ENCODE data around the gene CRYGS.
"Not testable (repeated sequence)": the region's sequence is repeated elsewhere in the genome, so short reads cannot be mapped to it uniquely, and the experiment has no call there.

The CRYGS gene

DNA sequence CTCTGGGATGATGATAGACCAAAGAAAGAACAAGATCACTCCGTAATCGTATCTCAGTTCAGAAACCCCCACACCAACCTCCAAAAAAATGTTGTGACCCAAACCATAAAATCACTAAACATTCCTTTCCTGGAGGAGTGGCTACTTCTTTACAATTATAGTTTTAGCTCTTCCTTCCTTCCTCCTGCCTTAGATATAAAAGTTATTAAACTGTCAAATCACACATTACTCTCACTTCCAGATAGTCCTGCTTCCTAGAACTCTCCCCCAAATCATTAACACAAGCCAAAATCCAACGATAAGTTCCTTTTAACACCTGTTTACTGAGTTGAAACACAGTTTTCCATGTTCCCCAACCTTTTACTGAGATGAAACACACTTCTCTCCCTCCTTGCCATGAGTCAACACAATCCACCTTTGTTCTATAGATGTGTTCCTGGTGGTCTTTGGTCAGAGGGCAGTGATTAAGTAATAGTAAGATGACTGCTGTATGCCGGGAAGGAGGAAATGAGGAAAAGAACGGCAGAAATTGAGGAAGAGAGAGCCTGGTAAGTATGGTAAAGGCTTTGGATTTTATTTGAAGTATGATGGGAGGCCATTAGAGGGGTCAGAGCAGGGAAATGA is 8.3 kb upstream of the CRYGS start:
- no peak for DNase-seq (ENCODE audit: low read depth, low spot score)

DNA sequence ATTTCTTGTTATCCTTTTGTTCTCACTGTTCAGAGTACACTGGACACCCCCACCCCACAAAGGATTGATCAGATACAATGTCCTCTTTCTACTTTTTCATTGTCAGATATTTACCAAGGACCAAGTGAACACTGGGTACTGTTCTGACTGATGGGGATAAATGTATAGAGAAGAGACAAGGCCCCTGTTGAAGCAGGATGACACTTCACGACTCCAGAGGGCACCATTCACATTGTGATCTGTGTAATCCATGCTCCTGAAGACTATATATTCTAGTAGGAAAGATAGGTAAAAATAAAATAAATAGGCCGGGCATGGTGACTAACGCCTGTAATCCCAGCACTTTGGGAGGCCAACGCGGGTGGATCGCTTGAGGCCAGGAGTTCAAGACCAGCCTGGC is 7.2 kb upstream of the CRYGS start:
- DNase-seq (ENCODE audit: low read depth, low spot score), result no peak

DNA sequence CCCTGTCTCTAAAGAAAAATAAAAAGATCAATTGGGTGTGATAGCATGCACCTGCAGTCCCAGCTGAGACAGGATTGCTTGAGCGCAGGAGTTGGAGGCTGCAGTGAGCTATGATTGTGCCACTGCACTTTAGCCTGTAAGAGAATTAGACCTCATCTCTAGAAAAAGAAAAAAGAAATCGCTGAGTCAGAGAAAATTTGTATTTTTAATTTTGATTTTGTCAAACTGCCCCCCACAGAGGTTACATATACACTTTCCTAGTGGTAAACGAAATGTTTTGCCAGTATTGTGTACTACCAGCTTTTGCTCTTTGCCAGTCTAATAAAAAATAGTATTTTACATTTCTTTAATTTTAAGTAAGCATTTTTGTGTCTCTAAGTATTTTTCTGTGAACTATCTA is 5.3 kb upstream of the CRYGS start:
- no peak for DNase-seq (ENCODE audit: low read depth, low spot score)

DNA sequence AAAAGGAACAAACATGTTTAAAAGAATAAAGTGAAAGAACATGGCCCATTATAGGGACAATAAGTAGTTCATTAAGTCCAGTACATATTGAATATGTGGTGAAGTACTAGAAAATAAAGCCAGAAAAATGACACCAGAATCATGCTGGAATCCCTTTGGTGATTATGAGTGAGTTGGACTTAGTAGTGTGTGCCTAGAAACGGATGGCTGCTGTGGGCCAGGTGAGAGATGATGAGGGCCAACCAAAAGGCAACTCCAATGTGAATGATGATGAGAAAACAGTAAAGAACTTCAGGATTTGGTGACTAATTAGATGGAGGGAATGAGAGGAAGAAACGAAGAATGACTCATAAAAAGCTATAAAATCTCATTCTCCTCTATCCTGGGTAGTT is 3.3 kb downstream of the CRYGS start:
- DNase-seq (ENCODE audit: low read depth, low spot score), result no peak

DNA sequence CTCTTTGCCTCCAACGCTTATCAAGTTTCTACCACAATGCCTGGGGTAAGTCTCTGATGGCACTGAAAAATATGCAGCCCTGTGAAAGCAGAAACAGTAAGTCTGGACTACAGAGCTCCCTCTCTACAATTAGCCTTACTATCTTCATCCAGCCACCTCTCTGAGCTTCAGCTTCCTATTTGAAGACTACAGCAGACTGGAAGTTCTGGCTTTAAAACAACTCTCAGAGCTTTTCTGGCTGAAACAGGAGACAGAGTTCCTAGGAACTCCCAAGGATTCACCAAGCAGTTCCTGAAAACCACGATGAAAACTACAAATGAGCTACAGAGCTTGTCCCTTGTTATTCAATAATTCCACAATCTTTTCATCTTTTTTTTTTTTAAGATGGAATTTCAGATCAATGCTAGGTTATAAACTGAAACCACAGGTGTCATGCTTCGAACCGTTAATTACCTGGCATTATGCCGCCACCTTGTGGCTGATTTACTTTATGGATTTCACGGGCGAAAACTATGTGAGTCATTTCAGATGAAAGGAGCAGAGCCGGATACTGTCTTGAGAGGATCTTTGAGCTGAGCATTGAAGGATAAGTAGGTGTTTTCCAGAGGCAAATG is 3.9 kb downstream of the CRYGS start:
- peak; percentile 80 for DNase-seq (ENCODE audit: low read depth, low spot score)

DNA sequence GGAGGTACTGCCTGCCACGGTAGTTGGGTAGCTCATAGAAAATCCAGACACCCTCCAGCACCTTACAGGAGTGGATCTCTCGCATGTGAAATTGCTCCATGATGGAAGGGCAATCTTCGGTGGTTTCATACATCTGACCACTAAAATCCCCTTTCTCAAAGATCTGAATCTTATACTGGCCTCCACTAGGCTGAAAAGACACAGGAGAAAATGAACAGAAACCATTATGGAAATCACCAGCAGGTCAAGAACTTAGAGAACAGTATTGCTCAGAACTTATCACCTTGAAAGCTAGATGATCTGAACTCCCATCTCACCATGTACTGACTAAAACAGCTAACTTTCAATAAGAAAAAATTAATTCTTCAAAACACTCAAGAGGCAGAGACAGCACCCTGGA is 5.4 kb downstream of the CRYGS start:
- no peak for DNase-seq (ENCODE audit: low read depth, low spot score)

DNA sequence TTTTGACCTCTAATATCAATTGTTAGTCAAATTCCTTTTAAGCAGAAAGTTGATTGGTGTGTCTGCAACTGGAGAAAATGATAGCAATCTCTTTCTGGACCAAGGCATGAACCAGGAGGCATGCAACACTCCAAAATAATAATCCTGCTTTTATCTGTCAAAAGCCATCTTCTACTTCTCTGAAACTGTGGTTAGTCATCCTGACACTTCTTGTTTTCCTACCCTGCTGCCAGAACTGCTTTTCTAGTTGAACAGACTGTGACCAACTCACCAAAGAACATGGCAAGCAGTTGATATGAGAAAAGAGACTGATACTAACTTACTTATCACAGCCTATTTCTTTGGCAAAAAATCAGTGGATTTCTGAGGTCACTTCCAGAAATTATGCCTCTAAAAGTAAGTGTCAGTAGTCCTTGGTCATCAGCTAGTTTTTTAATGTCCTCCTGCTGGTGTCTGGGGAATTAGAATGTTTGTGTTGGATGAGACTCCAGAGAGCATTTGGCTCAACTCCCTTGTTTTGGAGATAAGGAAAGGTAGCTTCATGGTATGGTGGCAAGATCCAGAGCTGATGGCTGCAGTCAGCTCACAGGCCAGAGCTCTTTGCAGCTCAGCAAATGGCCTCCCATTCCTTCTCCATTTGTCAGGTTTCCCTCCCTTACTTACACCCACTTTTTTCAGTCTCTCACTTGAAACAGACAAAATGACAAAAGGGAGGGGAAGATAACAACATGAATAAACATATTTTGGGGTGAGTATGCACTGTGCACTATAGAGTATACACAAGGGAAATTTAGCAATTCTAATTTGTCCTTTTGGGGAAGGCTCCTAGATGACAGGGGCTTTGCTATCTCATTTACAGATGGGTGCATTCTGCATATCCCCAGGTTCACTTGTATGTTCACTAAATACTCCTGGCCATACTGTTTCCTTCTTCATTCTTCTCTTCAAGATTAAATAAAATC is 7.0 kb downstream of the CRYGS start:
- DNase-seq (ENCODE audit: low read depth, low spot score), result no peak

DNA sequence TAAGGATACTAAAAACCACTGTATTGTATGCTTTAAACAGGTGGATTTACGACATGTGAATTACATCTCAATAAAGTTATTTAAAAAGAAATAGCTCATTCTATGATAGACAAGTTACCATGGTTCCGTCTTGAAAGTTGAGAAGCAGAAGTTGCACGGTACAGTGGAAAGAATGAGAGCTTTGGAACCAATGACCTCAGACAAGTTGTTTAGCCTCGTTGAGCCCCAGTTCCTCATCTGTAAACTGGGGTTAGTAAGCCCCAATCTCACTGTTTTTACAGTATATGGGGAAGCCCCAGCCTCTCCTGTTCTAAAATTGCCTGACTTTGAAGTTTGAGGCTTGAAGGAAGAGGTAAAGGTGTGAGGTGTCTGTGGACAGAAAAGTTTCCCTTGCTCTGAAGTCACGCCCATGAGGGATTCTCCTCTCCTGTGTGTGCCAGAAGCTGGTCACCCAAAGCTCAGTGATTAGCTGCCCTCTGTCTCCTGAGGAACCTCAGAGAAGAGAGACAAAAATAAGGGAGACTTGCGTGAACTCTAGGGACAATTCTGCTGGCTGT is 10.0 kb downstream of the CRYGS start:
- DNase-seq (ENCODE audit: low read depth, low spot score), result peak; percentile 6

DNA sequence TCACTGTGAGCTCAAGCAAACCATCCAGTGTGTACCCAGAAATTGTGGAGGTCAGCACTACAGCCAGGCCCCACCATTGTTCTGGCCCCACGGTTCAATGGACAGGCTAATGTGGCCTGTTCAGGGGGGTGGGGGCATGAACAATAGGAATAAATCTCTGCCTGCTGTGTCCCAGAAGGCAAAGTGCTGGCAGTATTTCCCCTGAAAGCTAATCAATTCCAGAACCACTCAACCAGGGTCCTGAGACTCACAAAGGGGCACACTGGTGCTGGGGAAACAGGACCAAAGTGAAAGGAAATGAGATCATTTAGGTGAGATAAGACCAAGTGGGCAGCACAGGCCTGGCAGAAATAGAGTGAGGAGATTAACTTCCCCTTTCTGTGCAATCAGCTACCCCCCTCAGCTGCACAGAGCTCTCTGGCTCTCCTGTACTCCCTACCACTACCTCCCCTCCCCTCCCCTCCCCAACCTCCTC is 11.5 kb downstream of the CRYGS start:
- no peak for DNase-seq (ENCODE audit: low read depth, low spot score)

DNA sequence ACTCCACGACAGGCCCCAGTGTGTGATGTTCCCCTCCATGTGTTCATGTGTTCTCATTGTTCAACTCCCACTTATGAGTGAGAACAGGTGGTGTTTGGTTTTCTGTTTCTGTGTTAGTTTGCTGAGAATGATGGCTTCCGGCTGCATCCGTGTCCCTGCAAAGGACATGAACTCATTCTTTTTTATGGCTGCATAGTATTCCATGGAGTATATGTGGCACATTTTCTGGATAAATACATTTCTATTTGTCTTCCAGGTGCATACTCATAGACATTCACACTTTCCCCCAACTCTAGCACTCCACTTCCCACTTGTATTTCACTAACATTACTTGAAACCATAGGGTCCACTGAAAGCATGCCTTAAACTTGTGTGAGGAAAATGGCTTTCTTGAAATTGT is 12.5 kb downstream of the CRYGS start:
- not testable (repeated sequence) for DNase-seq (ENCODE audit: low read depth, low spot score)

DNA sequence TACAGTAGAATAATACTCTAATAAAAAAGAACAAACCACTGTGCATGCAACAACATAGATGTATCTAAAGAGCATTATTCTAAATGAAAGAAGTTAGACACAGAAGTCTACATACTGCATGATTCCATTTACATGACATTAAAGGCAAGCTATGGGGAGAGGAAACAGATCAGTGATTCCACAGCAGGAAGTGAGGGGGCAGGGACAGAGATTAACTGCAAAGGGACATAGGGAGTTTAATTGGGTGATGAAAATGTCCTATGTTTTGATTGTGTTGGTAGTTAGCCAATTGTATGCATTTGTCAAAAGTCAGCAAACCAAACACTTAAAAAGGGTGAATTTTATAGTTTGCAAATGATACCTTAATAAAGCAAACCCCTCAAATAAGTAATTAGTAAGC is 13.8 kb downstream of the CRYGS start:
- DNase-seq (ENCODE audit: low read depth, low spot score), result no peak

DNA sequence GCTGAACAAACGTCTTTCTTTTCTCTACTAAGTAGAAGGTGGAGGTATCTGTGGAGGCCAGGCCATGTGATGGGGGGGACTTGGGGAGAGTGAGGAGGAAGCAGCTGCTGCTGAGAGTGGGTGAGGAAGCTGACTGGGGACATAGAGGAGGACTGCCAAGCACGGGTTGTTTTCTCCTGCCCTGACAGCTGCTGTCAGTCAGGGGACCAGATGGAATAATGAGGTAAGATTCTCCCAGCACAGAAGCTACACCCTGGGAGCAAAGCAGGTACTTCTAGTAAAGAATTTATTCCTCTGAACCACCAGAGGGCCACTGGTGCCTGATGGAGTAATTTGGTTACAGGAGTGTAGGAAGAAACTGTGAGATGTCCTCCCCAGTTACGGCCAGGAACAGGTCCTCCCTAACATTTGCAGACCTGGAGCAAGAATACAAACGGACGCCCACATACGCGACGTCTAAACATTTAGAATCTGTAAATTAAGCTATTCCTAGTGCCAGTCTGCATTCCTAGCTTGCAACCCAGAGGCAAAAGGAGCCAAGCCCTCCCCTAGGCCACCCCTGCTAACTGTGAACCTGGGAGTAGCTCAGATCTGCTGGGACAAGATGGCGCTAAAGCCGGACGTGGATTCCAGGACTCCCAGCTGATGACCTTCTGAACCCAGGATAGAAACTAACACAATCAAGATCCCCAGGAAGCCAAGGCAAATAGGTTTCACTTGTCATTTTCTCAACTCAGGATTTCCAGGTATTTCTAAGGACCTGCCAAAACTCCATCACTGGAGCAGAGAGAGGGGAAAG is 14.8 kb downstream of the CRYGS start:
- no peak for DNase-seq (ENCODE audit: low read depth, low spot score)

DNA sequence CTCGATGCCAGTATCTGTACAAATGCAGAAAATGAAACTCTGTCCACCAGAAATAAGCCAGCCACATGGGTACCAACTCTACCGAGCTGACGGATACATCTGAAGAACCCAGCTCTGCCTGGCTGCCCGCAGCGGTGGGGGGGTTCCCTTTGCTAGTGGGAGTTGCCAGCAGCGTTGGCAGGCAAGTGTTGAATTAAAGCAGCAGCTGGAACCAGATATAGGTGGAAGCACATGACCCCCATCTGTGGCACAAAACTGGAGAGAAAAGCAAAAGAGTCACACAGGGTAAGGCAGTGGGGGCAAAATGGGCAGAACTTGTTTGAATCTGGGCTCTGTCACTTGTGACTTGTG is 17.9 kb downstream of the CRYGS start:
- no peak for DNase-seq (ENCODE audit: low read depth, low spot score)

DNA sequence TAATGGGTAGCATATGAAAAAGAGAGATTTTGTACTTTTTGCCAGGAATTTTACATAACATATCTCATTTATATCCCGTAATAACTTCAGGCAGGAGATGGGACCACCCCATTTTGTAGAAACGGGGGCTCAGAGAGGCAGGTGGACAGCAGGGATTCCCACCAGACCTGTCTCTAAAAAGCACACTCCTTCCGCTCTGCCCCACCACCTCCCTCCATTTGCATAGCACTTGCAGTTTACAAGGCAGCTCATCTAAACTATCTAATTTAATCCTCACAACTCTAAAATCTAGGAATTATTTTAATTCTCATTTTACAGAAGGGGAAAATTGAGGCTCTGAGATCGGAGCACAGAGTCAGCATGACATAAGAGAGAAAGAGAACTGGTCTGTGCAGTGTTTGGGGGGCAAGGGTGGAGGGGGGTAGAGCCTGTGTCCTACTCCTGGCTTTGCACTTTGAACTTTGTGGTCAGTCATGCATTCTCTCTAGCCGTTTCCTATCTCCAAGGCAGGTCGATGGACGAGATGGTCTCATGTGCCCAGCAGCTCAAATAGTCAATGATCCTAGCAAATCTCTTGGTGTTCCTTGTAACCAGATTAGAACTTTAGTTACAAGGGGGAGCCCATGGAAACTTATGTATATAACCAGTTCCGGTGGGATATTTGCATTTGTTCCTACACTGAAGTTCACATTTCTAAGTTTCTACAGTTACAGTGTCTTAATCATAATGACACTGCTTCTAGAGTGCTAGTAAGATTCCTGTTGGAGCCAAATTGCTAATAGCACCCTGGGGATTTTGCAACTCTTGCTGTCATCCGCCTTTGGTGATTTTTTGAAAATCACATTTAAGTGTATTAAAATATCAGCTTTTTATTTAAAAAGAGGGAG is 18.6 kb downstream of the CRYGS start:
- DNase-seq (ENCODE audit: low read depth, low spot score), result no peak

DNA sequence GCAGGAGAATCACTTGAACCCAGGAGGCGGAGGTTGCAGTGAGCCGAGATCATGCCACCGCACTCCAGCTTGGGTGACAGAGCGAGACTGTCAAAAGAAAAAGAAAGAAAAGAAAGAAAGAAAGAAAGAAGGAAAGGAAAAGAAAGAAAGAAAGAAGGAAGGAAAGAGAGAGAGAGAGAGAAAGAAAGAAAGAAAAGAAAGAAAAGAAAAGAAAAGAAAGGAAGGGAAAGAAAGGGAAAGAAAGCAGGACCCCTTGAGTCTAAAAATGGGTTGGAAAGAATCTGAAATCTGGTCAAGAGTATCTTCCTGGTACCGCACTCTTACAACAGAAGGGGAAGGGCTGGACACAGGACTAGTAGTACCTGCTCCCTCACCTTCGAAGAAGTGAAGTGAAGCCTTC is 19.6 kb downstream of the CRYGS start:
- no peak for DNase-seq (ENCODE audit: low read depth, low spot score)

DNA sequence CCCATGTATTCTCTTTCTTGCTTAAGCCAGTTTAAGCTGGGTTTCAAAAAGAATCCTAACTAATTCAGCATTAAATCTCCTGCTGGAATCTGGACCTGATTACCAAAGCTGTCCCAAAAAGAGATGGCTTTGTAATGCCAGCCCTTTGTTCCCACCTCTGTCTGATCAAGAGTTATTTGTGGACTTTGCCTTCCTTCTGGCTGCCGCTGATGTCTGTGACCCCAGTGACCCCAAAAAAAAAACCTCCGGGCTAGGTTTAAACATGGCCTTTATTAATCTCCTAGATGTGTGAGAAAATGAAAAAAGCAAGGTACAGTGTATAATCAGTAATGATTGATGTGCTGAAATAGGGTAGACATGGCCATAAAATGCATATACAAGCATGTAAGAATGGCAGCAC is 20.7 kb downstream of the CRYGS start:
- DNase-seq (ENCODE audit: low read depth, low spot score), result no peak

DNA sequence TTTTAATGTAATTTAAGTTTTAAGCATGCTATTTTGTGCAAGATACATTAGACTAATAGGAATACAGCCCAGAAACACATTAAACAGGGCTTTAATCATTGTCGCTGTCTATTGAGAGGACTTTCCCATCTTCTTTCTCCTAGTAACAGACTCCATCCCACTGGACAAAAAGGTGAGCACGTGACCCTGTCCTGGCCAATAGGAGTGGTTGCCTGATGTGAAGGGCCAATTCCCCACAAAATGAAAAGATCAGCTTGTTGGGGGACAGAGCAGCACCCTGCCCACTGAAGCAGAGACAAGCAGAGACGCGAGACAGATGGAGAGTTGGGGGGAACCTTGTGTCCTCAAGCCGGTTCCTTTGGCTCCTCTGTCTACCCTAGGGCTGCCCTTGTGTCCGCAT is 21.2 kb downstream of the CRYGS start:
- no peak for DNase-seq (ENCODE audit: low read depth, low spot score)

DNA sequence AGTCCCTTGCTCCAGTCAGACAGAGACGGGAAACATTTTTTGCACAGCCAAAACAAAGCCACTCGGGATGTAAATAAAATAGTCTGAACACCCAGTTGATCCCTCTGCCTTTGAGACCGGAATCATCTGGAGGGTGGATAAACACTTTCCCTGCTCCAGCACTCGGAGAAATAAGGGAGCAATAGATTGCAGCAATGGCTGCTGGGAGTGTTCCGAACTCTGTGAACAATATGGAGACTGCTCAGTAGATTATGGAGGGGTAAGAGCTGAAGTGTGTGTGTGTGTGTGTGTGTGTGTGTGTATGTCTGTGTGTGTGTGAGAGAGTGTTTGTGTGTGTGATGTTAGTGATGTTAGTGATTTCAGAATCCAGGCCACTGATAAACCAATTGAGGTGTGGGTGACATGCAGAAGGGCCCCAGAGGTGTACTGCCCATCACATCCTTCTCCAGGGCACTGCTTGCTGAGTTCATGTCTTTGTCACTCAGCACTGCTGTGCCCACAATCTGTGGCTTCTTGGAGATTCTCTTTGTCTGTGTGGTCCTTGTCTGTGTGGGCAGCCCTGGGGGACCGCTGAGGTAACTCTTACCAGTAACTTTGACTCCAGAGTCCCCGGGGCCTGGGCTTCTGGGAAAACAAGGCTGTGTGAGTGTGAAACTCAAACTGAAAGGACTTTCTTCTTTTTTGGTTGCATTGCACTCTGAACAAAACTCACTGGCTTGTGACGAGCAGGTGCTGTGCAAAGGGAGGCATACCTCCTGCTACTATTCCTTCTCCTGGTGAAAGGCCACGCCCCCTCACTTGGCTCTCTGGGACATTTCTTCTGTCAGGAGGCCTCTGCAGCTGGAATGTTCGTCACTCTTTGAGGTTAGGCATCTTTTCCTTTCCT is 23.0 kb downstream of the CRYGS start:
- no peak for DNase-seq (ENCODE audit: low read depth, low spot score)

DNA sequence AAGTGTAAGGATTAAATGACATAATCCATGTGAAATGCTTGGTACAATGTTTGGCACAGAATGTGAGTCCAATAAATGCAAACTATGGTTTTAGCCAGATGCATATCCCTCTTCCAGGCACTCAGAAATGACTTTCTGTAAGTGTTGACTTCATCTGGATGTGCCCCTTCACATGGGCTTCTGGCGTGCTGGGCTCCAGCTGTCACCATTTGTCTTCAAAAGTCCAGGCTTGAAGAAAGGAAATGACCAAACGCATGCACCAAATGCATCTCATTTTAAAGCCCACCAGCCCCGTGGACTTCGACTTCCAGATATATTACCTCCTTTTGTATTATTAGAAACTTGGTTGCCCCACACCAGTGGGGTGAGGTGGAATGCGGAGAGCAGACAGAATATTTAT is 23.7 kb downstream of the CRYGS start:
- DNase-seq (ENCODE audit: low read depth, low spot score), result no peak

All from activated CD4-positive, CD25-positive, alpha-beta regulatory T cell treated with anti-CD3 and anti-CD28 coated beads, Interleukin-2, amount 50 U/mL, for 16 hours (primary cell).